Osteocyte (in vitro differentiated cells): ENCODE measurements around the gene SPOCD1. TPM values are rescaled to one million over a fixed set of nuclear protein-coding genes. Genes with fewer than 3 reads are reported as not detected.
A peak's percentile ranks its signal among the peaks of the same experiment; 100 is the strongest.

ENCODE experiments used
- DNase-seq: peaks from one replicate; pipeline ENCODE4 v3.0.0; 2021; ENCODE audit warnings: mixed read lengths; ENCODE audit not compliant: unreplicated experiment; ENCODE audit errors: extremely low spot score
- H3K27ac Mint-ChIP-seq: one replicate; pipeline ENCODE4 v1.8.0; 2021; ENCODE audit warnings: mild to moderate bottlenecking, mixed read lengths; ENCODE audit not compliant: unreplicated experiment
- H3K27me3 Mint-ChIP-seq: one replicate; pipeline ENCODE4 v1.8.0; 2021; ENCODE audit warnings: mixed read lengths; ENCODE audit not compliant: unreplicated experiment
- H3K36me3 Mint-ChIP-seq: one replicate; pipeline ENCODE4 v1.8.0; 2021; ENCODE audit warnings: mixed read lengths; ENCODE audit not compliant: unreplicated experiment
- H3K4me1 Mint-ChIP-seq: one replicate; pipeline ENCODE4 v1.8.0; 2021; ENCODE audit warnings: mixed read lengths; ENCODE audit not compliant: unreplicated experiment
- H3K4me3 Mint-ChIP-seq: one replicate; pipeline ENCODE4 v1.8.0; 2021; ENCODE audit warnings: mild to moderate bottlenecking, moderate library complexity, mixed read lengths; ENCODE audit not compliant: unreplicated experiment
- H3K9me3 Mint-ChIP-seq: one replicate; pipeline ENCODE4 v1.8.0; 2021; ENCODE audit warnings: mixed read lengths; ENCODE audit not compliant: unreplicated experiment
- total RNA-seq: library from RNA; stranded (reverse); gene quantifications from 2 replicates; pipeline ENCODE4 v1.2.1, GENCODE V29; 2021
- TF ChIP-seq, protein P1 (sequence below): fragments of 200-600 bp; sonication (generic); IDR thresholded peaks from 2 replicates; pipeline ENCODE4 v1.5.0; 2021; ENCODE audit warnings: antibody characterized with exemption, mild to moderate bottlenecking, moderate library complexity

SPOCD1 gene
- total RNA-seq, 1 donor from 2014 or later = 0.67 TPM

DNA sequence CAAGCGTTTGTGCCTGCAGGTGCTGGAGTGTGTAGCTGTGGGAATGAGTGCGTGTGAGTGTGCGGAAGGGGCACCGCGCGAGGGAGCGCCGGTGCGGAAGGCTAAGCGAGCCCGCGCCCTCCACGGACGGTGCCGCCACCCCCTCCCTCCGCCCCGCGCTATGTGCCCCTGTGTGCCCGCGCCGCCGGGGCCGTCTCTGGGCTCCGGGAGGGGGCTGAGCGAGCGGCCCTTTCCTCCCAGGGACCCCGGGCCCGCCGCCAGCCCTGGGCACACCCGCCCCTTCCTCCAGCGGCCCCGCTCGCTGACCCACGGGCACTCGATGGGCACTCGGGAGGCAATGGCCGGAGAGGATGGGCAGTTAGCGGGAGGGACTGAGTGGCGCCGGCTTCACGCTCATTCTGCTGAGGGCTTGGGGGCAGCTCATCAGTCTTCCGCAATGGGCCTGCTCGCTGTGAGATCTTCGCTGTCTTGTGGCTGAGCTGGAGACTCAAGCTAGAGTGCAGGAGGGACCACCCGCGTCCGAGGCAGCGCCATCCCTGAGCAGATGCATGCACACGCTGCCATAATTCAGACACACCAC is 43.1 kb downstream of the SPOCD1 start:
- Mint-ChIP-seq H3K36me3 (no peaks in the 10 kb centered on the region), H3K9me3 (no peaks in the 10 kb centered on the region), H3K4me1 (peaks cover 11% of the 10 kb centered on the region), H3K27me3 (peaks cover 16% of the 10 kb centered on the region), H3K4me3 (no peak overlapping the region), H3K27ac (no peak overlapping the region)
- TF ChIP-seq, protein P1, sequence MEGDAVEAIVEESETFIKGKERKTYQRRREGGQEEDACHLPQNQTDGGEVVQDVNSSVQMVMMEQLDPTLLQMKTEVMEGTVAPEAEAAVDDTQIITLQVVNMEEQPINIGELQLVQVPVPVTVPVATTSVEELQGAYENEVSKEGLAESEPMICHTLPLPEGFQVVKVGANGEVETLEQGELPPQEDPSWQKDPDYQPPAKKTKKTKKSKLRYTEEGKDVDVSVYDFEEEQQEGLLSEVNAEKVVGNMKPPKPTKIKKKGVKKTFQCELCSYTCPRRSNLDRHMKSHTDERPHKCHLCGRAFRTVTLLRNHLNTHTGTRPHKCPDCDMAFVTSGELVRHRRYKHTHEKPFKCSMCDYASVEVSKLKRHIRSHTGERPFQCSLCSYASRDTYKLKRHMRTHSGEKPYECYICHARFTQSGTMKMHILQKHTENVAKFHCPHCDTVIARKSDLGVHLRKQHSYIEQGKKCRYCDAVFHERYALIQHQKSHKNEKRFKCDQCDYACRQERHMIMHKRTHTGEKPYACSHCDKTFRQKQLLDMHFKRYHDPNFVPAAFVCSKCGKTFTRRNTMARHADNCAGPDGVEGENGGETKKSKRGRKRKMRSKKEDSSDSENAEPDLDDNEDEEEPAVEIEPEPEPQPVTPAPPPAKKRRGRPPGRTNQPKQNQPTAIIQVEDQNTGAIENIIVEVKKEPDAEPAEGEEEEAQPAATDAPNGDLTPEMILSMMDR = no peak
- DNase-seq = no peak

DNA sequence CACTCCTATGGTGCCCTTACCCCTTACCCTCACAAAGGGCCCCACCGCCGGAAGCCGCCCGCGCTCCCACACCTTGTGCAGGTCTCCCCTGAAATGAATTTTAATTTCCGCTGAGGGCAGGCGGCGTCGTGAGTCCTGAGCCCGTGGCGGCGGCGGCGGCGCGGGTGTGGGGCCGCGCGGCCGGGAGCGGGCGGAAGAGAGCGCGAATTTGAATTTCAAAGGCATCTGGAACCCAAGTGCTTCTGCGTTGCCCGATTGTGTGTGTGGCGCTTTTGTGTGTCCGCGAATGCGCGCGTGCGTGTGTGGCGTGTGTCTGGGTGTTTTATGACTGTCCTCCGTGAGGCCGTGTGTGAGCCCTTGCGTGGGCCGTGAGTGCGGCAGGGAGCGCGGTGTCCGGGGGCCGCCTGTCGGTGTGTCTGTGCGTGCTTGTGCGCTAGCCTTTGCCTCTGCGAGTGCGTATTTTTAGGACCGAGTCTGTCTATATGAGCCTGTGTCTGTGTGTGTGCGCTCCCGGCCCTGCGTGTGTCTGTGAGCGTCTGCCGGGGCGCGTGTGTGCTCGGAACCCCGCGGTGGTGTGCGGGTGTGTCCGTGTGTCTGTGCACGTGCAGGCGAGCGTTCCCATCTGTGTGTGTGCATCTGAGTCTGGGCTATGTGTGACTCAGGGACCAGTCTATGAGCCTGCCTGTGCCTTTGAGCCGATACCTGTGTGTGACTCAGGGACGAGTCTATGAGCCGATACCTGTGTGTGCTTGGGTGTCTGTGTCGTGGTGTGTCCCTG is 43.7 kb downstream of the SPOCD1 start:
- Mint-ChIP-seq H3K27ac (no peak overlapping the region), H3K4me3 (no peak overlapping the region), H3K27me3 (peaks cover 20% of the 10 kb centered on the region), H3K4me1 (peaks cover 11% of the 10 kb centered on the region), H3K36me3 (no peaks in the 10 kb centered on the region), H3K9me3 (no peaks in the 10 kb centered on the region)
- no peak for DNase-seq
- TF ChIP-seq, protein P1 = no peak

GRCh38 chr1:31769720-31770390 is 46.0 kb downstream of the SPOCD1 start:
- H3K27me3 Mint-ChIP-seq = peaks cover 16% of the 10 kb centered on the region
- TF ChIP-seq, protein P1 = no peak
- no peak for DNase-seq
- no peak overlapping the region for H3K4me3 Mint-ChIP-seq
- H3K27ac Mint-ChIP-seq = no peak overlapping the region
- peaks cover 11% of the 10 kb centered on the region for H3K4me1 Mint-ChIP-seq
- H3K36me3 Mint-ChIP-seq = no peaks in the 10 kb centered on the region
- H3K9me3 Mint-ChIP-seq = no peaks in the 10 kb centered on the region

DNA sequence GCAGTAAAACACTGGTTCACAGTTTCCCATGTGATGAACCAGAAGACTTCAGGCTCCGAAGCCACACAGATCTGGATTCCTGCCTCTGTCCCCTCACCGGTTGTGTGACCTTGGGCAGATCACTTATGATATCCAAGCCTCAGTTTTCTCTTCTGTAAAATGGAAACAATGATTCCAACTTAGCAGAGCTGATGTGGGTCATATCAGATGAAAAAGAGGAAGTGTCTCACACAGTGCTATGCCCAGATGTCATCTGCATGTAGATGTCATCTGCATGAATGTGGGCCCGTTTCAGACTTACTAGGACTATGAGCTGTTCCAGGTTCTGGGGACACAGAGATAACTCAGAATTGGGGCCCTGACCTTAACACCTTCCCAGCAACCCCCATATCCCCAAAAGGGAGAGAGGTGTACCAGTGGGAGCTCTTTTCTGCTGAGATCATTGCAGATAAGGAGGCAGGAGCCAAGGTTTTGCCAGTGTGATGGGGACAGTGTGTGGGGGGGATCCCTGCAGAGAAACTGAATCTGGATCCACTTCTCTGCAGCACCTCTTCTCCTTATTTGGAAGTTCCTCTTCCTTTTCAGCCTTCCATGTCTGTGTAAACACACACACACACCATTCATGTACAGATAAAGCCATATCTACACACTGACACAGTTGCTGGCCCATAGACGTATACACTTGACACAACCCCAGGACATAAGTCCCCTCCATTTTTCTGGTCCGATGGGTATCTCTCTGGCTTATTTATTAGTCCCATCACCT is 46.7 kb downstream of the SPOCD1 start:
- Mint-ChIP-seq H3K36me3 (no peaks in the 10 kb centered on the region), H3K27me3 (peaks cover 12% of the 10 kb centered on the region), H3K4me1 (peaks cover 12% of the 10 kb centered on the region), H3K4me3 (no peak overlapping the region), H3K27ac (peak overlapping the region; percentile 41), H3K9me3 (no peaks in the 10 kb centered on the region)
- no peak for DNase-seq
- TF ChIP-seq, protein P1 = no peak
